GM18867 (cell line): ENCODE data around the gene ZNF429.
"Not testable (repeated sequence)": the region's sequence is repeated elsewhere in the genome, so short reads cannot be mapped to it uniquely, and the experiment has no call there.

Experiments
- ATAC-seq: cut with Tn5 transposase; IDR thresholded peaks from one replicate; pipeline ENCODE4 v1.9.1; 2021; ENCODE audit warnings: mild to moderate bottlenecking, moderate library complexity; ENCODE audit not compliant: unreplicated experiment

The ZNF429 gene

DNA sequence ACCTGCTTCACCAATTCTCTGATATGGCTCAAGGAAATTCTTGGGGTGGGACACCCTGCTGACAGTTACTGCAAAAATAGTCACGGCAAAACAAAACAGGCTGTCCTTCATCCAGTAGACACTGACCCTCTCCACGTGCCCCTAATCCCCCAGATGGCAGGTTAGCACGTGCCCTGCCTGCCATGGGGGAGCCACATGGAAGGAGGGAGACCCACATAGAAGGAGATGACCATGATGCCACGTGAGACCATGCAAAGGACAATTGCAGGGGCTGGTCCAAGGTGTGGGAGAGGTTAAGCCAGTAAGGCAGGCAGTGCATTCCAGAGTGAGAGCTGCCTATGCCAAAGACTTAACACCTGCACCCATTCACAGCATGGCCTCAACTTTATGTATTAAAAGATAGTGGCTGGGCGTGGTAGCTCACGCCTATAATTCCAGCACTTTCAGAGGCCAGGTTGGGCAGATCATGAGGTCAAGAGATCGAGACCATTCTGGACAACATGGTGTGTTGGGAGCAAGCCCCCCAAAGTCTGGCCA, 82.7 kb downstream of the ZNF429 start:
- no peak for ATAC-seq

- ATAC-seq = no peak
Measured at GRCh38 chr19:21590867-21591266, 85.5 kb downstream of the ZNF429 start.

- ATAC-seq = no peak
Measured at GRCh38 chr19:21593008-21593481, 87.6 kb downstream of the ZNF429 start.

- ATAC-seq = no peak
Measured at GRCh38 chr19:21593502-21593901, 88.1 kb downstream of the ZNF429 start.

GRCh38 chr19:21593934-21594820, 88.8 kb downstream of the ZNF429 start:
- no peak for ATAC-seq

DNA sequence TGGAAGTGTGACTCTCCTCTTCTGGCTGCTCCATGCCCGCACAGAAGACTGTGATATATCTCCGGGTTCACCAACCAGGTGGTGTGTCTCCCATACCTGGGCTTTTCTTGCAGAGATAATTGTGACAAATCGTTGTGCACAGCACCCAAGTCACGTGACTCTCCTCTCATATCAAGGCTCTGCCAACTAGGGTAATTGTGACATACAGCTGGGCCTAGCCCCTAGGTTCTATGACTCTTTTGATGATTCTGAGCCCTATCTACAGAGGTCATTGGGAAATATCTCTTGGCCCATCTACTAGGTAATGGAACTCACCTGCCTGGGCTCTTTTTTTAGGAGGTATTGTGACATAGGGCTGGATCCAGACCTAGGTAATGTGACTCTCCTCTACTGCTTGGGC, 89.8 kb downstream of the ZNF429 start:
- no peak for ATAC-seq

DNA sequence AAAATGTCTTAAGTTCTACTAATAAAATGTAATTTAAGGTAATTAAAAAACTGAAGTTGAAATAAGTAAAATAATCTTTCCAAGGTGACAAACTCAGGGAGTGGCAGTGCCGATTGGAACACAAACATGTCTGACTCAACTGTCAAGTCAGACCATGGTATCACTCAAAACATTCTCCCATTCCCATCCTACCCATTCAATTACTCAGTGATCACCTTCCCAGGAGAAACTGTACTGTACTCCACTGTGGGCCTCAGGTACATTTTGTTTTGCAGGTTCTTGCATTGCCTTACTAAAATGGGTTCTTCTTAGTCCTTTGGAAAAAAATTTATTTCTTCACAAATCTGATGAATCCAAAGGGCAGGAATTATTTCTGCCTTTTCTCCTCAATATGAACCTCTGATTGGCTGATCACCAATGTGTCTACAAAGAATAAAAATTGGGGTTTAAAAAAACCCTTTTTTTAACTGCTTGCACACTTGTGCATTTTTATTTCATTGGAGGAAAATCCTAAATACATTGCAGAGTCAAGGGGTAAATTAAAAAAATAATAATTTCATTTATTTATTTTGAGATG, 96.8 kb downstream of the ZNF429 start:
- ATAC-seq = no peak

DNA sequence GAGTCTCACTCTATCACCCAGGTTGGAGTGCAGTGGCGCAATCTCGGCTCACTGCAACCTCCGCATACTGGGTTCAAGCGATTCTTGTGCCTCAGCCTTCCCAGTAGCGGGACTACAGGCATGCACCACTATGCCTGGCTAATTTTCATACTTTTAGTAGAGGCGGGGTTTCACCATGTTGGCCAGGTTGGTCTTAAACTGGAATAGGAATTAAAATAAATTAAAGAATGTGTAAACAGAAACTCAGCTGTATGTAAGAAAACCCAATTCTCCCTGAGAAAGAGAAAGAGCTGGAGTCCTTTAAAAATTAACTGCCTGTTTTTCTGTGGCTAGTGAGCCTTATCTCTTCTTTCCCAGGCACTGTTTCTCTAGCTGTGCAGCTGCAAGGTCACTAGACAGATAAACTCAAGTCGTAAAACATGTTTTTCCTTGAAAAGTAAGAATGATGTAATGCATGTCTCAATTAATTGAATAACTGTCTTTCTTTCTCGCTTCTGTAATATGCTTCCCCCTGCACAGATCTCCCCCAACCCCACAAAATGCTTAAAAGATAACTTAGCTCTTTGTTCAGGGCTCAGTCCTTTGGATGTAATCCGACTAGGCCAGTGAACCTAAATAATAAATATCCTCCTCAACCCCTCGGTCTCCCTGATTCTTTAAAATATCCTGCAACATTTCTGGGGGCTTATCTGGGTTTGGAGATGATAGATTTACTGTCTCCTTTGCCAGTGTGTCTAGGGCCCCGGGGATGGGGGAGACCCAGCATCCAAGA, 97.4 kb downstream of the ZNF429 start:
- ATAC-seq = not testable (repeated sequence)

- no peak for ATAC-seq
Measured at GRCh38 chr19:21603431-21604231, 98.2 kb downstream of the ZNF429 start.

DNA sequence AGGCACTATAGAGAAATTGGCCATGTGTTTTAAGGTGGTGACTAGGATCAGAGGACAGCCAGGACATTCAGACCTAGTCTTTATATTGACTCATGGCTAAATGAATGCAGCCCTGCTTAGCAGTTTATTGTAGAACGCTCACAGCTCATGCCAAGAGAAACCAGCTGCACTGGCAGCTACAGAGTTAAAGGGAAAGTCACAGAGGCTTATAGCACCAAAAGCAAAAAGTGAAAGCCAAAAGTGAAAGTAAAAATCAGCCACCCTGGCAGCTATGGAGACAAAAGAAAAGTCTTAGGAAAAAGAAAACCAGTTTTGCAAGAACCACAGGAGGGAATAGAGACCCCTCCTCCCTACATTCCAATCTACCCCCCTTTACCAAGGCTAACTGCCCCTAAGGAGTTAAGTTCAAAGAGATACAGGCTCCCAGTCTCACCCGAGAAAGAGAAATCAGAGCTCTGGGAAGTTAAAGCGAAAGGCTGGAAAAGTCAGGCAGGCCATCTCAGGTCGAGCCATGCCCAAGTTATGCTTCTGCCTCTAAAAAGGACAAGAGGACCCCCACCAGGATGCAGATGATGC, 99.0 kb downstream of the ZNF429 start:
- no peak for ATAC-seq
